GM12891 (cell line): ENCODE data around the gene IFNAR2.

ENCODE experiments used
- POLR2A ChIP-seq: IDR thresholded peaks from 2 replicates; pipeline ENCODE4 v1.6.1; 2011; ENCODE audit warnings: low read depth, low read length, control low read depth
- POLR2AphosphoS5 ChIP-seq: IDR thresholded peaks from 2 replicates; pipeline ENCODE4 v1.6.1; 2011; ENCODE audit warnings: low read depth, low read length, control low read depth
- SPI1 ChIP-seq: IDR thresholded peaks from 2 replicates; pipeline ENCODE4 v1.6.1; 2011; ENCODE audit warnings: low read depth, low read length, control low read depth
- TAF1 ChIP-seq: IDR thresholded peaks from 2 replicates; pipeline ENCODE4 v1.6.1; 2011; ENCODE audit warnings: low read depth, low read length, control low read depth

GRCh38 chr21:33211305-33211704, 18.4 kb upstream of the IFNAR2 start:
- TF ChIP-seq POLR2A: no peak
- no peak for TF ChIP-seq TAF1
- TF ChIP-seq POLR2AphosphoS5: no peak
- no peak for TF ChIP-seq SPI1
